Thymus (tissue), 11 donors: Measurements from ENCODE around the gene KCNH2. TPM values are rescaled to one million over a fixed set of nuclear protein-coding genes. Genes with fewer than 3 reads are reported as not detected.
"Not testable (repeated sequence)": the region's sequence is repeated elsewhere in the genome, so short reads cannot be mapped to it uniquely, and the experiment has no call there.

ENCODE experiments used
- DNase-seq, 9 donors: peaks; one replicate each; pipeline ENCODE4 v3.0.0-alpha.2; 2013; ENCODE audit warnings: low spot score in 9 of 9, low read depth in 6 of 9, missing footprints in 1 of 9
- H3K27ac ChIP-seq, 2 donors: one replicate each; pipeline ENCODE4 v1.5.1; 2013; ENCODE audit warnings: control low read depth in 1 of 2, low read depth in 1 of 2, low read length in 1 of 2, mild to moderate bottlenecking in 1 of 2, moderate library complexity in 1 of 2
- H3K27me3 ChIP-seq, 2 donors: one replicate each; pipeline ENCODE4 v1.5.1; 2013; ENCODE audit warnings: low read length in 1 of 2; ENCODE audit not compliant: control insufficient read depth in 2 of 2, insufficient read depth in 1 of 2
- H3K36me3 ChIP-seq, 2 donors: one replicate each; pipeline ENCODE4 v1.5.1; 2013; ENCODE audit warnings: low read length in 1 of 2, mild to moderate bottlenecking in 1 of 2, moderate library complexity in 1 of 2; ENCODE audit not compliant: control insufficient read depth in 2 of 2, insufficient read depth in 2 of 2
- H3K4me1 ChIP-seq, 2 donors: one replicate each; pipeline ENCODE4 v1.5.1; 2013; ENCODE audit warnings: low read length in 2 of 2; ENCODE audit not compliant: control insufficient read depth in 2 of 2, insufficient read depth in 2 of 2
- H3K4me3 ChIP-seq, 2 donors: one replicate each; pipeline ENCODE4 v1.5.1; 2013; ENCODE audit warnings: low read length in 2 of 2, control low read depth in 1 of 2, mild to moderate bottlenecking in 1 of 2
- H3K9me3 ChIP-seq, 2 donors: one replicate each; pipeline ENCODE4 v1.5.1; 2013; ENCODE audit warnings: low read length in 1 of 2, mild to moderate bottlenecking in 1 of 2; ENCODE audit not compliant: control insufficient read depth in 2 of 2, insufficient read depth in 1 of 2
- WGBS: extraction: QIAGEN DNeasy Blood & Tissue Kit; methylation state at CpG from one replicate; pipeline ENCODE4 v1.1.7; 2013; 5-methylcytosine and 5-hydroxymethylcytosine counted together
- polyA plus RNA-seq: library from polyadenylated mRNA; stranded (reverse); fragments of 200-250 nt; gene quantifications from one replicate; pipeline ENCODE4 v1.2.3, GENCODE V29; 2013
- total RNA-seq: library from RNA; stranded (reverse); fragments of 120-200 nt; gene quantifications from one replicate; pipeline ENCODE4 v1.2.4, GENCODE V29; 2013
- donor health status: healthy.

Gene KCNH2
- total and polyA plus RNA-seq, 2 donors = 1.5 to 2.3 TPM

- 17% methylated on average over 26 of the region's 26 CpGs for WGBS
- Histone ChIP-seq H3K27ac (no peak overlapping the region), H3K4me1 (peaks cover 4 to 71% of the 10 kb centered on the region in 2 donors), H3K36me3 (no peaks in the 10 kb centered on the region), H3K4me3 (peak overlapping the region in 1 of 2 donors; percentile 61), H3K9me3 (peaks cover 0 to 16% of the 10 kb centered on the region in 2 donors), H3K27me3 (peaks cover 14 to 83% of the 10 kb centered on the region in 2 donors)
- DNase-seq = no peak
These were observed 35.2 kb upstream of the KCNH2 start for GRCh38 chr7:151013356-151013732.

- Histone ChIP-seq H3K36me3 (no peaks in the 10 kb centered on the region), H3K9me3 (peaks cover 0 to 16% of the 10 kb centered on the region in 2 donors), H3K27ac (no peak overlapping the region), H3K27me3 (peaks cover 12 to 83% of the 10 kb centered on the region in 2 donors), H3K4me3 (no peak overlapping the region), H3K4me1 (peaks cover 2 to 71% of the 10 kb centered on the region in 2 donors)
- WGBS = 31% methylated on average over 23 of the region's 23 CpGs
- DNase-seq = peak in 1 of 9 donors; percentile 63
These were observed 34.8 kb upstream of the KCNH2 start for GRCh38 chr7:151012911-151013347.

GRCh38 chr7:151012031-151012692 is 34.0 kb upstream of the KCNH2 start:
- Histone ChIP-seq H3K27me3 (peaks cover 12 to 82% of the 10 kb centered on the region in 2 donors), H3K4me3 (no peak overlapping the region), H3K4me1 (peaks cover 5 to 71% of the 10 kb centered on the region in 2 donors), H3K36me3 (no peaks in the 10 kb centered on the region), H3K27ac (no peak overlapping the region), H3K9me3 (peaks cover 0 to 16% of the 10 kb centered on the region in 2 donors)
- WGBS = 89% methylated on average over 6 of the region's 6 CpGs
- DNase-seq = no peak

- Histone ChIP-seq H3K9me3 (peaks cover 0 to 16% of the 10 kb centered on the region in 2 donors), H3K27me3 (peaks cover 12 to 81% of the 10 kb centered on the region in 2 donors), H3K4me1 (peaks cover 5 to 65% of the 10 kb centered on the region in 2 donors)
- H3K36me3 ChIP-seq, DNase-seq, H3K27ac ChIP-seq, H3K4me3 ChIP-seq: not testable (repeated sequence)
- WGBS = 87% methylated on average over 12 of the region's 12 CpGs
These were observed 33.5 kb upstream of the KCNH2 start for GRCh38 chr7:151011616-151012015.

GRCh38 chr7:151011097-151011409 is 32.9 kb upstream of the KCNH2 start:
- Histone ChIP-seq H3K9me3 (peaks cover 0 to 16% of the 10 kb centered on the region in 2 donors), H3K4me3 (no peak overlapping the region), H3K27me3 (peaks cover 12 to 81% of the 10 kb centered on the region in 2 donors), H3K36me3 (no peaks in the 10 kb centered on the region), H3K4me1 (peaks cover 5 to 64% of the 10 kb centered on the region in 2 donors), H3K27ac (no peak overlapping the region)
- DNase-seq = no peak
- WGBS = 82% methylated on average over 1 of the region's 1 CpG

- 40% methylated on average over 18 of the region's 18 CpGs for WGBS
- H3K27ac ChIP-seq = no peak overlapping the region
- no peaks in the 10 kb centered on the region for H3K36me3 ChIP-seq
- H3K27me3 ChIP-seq = peaks cover 12 to 77% of the 10 kb centered on the region in 2 donors
- H3K4me3 ChIP-seq = no peak overlapping the region
- peaks cover 0 to 16% of the 10 kb centered on the region in 2 donors for H3K9me3 ChIP-seq
- H3K4me1 ChIP-seq = peaks cover 5 to 64% of the 10 kb centered on the region in 2 donors
- no peak for DNase-seq
These were observed 32.4 kb upstream of the KCNH2 start for GRCh38 chr7:151010307-151011096.

- peaks cover 12 to 77% of the 10 kb centered on the region in 2 donors for H3K27me3 ChIP-seq
- H3K9me3 ChIP-seq = peaks cover 0 to 16% of the 10 kb centered on the region in 2 donors
- no peaks in the 10 kb centered on the region for H3K36me3 ChIP-seq
- H3K4me1 ChIP-seq = peaks cover 5 to 60% of the 10 kb centered on the region in 2 donors
- H3K4me3 ChIP-seq = no peak overlapping the region
- no peak overlapping the region for H3K27ac ChIP-seq
- no peak for DNase-seq
- WGBS = 65% methylated on average over 7 of the region's 7 CpGs
These were observed 31.9 kb upstream of the KCNH2 start for GRCh38 chr7:151010037-151010306.

- no peaks in the 10 kb centered on the region for H3K36me3 ChIP-seq
- no peak overlapping the region for H3K27ac ChIP-seq
- peaks cover 5 to 56% of the 10 kb centered on the region in 2 donors for H3K4me1 ChIP-seq
- H3K9me3 ChIP-seq = peaks cover 0 to 16% of the 10 kb centered on the region in 2 donors
- peaks cover 12 to 76% of the 10 kb centered on the region in 2 donors for H3K27me3 ChIP-seq
- 85% methylated on average over 22 of the region's 22 CpGs for WGBS
- H3K4me3 ChIP-seq = no peak overlapping the region
- DNase-seq = no peak
These were observed 31.4 kb upstream of the KCNH2 start for GRCh38 chr7:151009327-151010036.
